ENCODE measurements around the gene SOS1. TPM values are rescaled to one million over a fixed set of nuclear protein-coding genes. Genes with fewer than 3 reads are reported as not detected.

The SOS1 gene
- total and polyA plus RNA-seq, 4 donors: 3.9 to 97.6 (median 14.6) TPM

DNA sequence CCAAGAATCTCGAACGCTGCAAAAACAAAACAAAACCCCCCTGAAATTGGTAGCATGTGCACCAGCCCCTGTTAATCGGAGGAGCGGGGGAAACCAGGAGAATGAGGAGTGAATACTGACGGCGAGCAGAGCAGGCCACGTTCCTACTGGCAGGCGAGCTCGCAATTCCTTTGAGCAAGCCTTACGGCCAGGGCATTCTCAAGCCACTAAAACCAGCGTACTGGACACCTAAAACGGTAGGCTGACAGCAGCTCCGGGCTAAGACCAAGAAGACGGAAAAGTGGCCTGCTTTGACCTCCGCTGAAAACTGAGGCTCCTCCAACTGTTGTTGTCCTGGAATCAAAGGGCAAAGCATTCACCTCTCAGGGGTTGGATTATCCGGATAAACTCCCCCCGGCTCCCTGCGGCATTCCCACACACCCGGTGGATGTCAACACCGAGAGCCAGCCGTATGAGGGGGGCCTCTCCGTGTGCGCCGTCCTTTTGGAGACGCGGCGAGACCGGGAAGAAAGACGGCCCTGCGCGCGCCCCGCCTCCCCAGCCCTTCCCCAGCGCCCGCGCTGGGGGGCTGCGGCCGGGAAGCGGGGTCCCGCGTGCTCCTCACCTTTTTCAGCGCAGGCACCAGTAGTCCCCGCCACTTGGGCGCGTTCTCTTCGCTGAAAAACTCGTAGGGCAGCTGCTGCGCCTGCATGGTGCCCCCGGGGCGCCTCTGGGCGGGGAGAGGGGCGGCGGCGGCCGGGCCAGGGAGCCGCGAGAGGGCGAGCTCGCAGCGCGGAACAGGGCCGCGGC is 925 bp downstream of the SOS1 start:
- Histone ChIP-seq H3K9me3 (ENCODE audit: control insufficient read depth in 4 of 4, insufficient read depth in 3 of 4, low read length in 3 of 4) (no peaks in the 10 kb centered on the region), H3K9ac (ENCODE audit: insufficient read depth in 1 of 2, low read length in 2 of 2) (peak overlapping the region; percentile 70 to 94), H3K4me1 (ENCODE audit: control insufficient read depth in 5 of 5, insufficient read depth in 5 of 5, low read length in 5 of 5) (peaks cover 0 to 32% (median 18%) of the 10 kb centered on the region in 5 donors), H3K27me3 (ENCODE audit: control insufficient read depth in 3 of 3, insufficient read depth in 3 of 3, low read length in 2 of 3) (no peaks in the 10 kb centered on the region), H3K4me3 (peak overlapping the region; percentile 86), H3K36me3 (ENCODE audit: control insufficient read depth in 4 of 4, insufficient read depth in 4 of 4, low read length in 4 of 4) (peaks cover 0 to 4% (median 0%) of the 10 kb centered on the region in 4 donors), H3K27ac (ENCODE audit: low read depth in 1 of 2, low read length in 1 of 2) (peak overlapping the region; percentile 97 to 99)
- ATAC-seq (ENCODE audit: insufficient read depth, low FRiP score): no peak
- TF ChIP-seq, protein P1, sequence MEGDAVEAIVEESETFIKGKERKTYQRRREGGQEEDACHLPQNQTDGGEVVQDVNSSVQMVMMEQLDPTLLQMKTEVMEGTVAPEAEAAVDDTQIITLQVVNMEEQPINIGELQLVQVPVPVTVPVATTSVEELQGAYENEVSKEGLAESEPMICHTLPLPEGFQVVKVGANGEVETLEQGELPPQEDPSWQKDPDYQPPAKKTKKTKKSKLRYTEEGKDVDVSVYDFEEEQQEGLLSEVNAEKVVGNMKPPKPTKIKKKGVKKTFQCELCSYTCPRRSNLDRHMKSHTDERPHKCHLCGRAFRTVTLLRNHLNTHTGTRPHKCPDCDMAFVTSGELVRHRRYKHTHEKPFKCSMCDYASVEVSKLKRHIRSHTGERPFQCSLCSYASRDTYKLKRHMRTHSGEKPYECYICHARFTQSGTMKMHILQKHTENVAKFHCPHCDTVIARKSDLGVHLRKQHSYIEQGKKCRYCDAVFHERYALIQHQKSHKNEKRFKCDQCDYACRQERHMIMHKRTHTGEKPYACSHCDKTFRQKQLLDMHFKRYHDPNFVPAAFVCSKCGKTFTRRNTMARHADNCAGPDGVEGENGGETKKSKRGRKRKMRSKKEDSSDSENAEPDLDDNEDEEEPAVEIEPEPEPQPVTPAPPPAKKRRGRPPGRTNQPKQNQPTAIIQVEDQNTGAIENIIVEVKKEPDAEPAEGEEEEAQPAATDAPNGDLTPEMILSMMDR (IDR thresholded peaks at IDR 0.05; ENCODE audit: control extremely low read depth, extremely low read depth): no peak
- peak; percentile 66 to 76 (median 74) for DNase-seq
- WGBS, 2 donors: 0% methylated on average over 51 to 63 of the region's 63 CpGs

DNA sequence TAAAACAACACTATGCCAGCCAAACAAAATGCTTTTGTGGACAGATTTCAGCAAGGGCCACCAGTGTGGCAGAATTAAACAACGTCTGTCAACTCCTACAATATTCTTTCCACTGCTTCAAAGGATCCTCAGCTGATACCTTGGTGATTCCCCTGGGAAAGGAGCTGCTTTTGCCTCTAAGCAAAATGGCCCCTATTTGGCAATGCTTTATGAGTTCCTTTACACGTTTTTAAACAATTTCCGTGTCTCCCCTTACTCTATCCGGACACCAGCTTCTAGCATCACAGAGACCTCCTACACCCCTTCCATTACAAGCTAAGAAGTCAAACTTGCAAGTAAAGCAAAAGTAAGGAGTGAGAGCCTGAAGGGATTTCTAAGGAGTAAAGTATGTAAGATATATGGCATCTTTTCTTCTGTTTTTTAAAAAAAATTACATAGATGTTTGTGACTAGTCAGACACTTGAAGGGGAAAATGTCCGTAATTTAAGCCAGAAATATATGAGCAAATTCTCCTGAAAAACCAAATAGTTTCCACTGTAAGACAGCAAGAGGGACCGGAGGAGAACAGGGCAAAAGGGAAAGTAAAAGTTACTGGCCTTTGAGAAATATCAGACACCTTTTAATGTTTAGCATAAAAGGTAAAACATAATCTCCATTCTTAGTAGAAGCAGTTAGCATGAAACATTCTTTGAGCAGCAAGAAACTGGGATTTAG is 1.9 kb downstream of the SOS1 start:
- peak overlapping the region; percentile 37 to 94 for H3K9ac ChIP-seq (ENCODE audit: insufficient read depth in 1 of 2, low read length in 2 of 2)
- H3K27me3 ChIP-seq (ENCODE audit: control insufficient read depth in 3 of 3, insufficient read depth in 3 of 3, low read length in 2 of 3): no peaks in the 10 kb centered on the region
- peaks cover 0 to 28% (median 19%) of the 10 kb centered on the region in 5 donors for H3K4me1 ChIP-seq (ENCODE audit: control insufficient read depth in 5 of 5, insufficient read depth in 5 of 5, low read length in 5 of 5)
- 6 to 11% methylated on average over 6 of the region's 6 CpGs for WGBS, 2 donors
- H3K27ac ChIP-seq (ENCODE audit: low read depth in 1 of 2, low read length in 1 of 2): peak overlapping the region in 1 of 2 donors; percentile 37
- H3K9me3 ChIP-seq (ENCODE audit: control insufficient read depth in 4 of 4, insufficient read depth in 3 of 4, low read length in 3 of 4): no peaks in the 10 kb centered on the region
- peak in 1 of 3 donors; percentile 48 for DNase-seq
- no peak for ATAC-seq (ENCODE audit: insufficient read depth, low FRiP score)
- peaks cover 0 to 4% (median 0%) of the 10 kb centered on the region in 4 donors for H3K36me3 ChIP-seq (ENCODE audit: control insufficient read depth in 4 of 4, insufficient read depth in 4 of 4, low read length in 4 of 4)
- TF ChIP-seq, protein P1 (IDR thresholded peaks at IDR 0.05; ENCODE audit: control extremely low read depth, extremely low read depth): no peak
- H3K4me3 ChIP-seq: peak overlapping the region; percentile 12

- Histone ChIP-seq H3K4me3 (no peak overlapping the region), H3K4me1 (ENCODE audit: control insufficient read depth in 5 of 5, insufficient read depth in 5 of 5, low read length in 5 of 5) (peaks cover 0 to 14% (median 11%) of the 10 kb centered on the region in 5 donors), H3K36me3 (ENCODE audit: control insufficient read depth in 4 of 4, insufficient read depth in 4 of 4, low read length in 4 of 4) (peaks cover 0 to 8% (median 3%) of the 10 kb centered on the region in 4 donors), H3K9me3 (ENCODE audit: control insufficient read depth in 4 of 4, insufficient read depth in 3 of 4, low read length in 3 of 4) (no peaks in the 10 kb centered on the region), H3K27me3 (ENCODE audit: control insufficient read depth in 3 of 3, insufficient read depth in 3 of 3, low read length in 2 of 3) (no peaks in the 10 kb centered on the region), H3K27ac (ENCODE audit: low read depth in 1 of 2, low read length in 1 of 2) (no peak overlapping the region), H3K9ac (ENCODE audit: insufficient read depth in 1 of 2, low read length in 2 of 2) (no peak overlapping the region)
- ATAC-seq (ENCODE audit: insufficient read depth, low FRiP score) (no peak), DNase-seq (no peak)
- WGBS, 2 donors: 96 to 97% methylated on average over 1 of the region's 1 CpG
- TF ChIP-seq, protein P1 (IDR thresholded peaks at IDR 0.05; ENCODE audit: control extremely low read depth, extremely low read depth): no peak
These were observed 5.3 kb downstream of the SOS1 start for GRCh38 chr2:39115556-39115955.
